Loucy (cell line): ENCODE measurements around the gene IQCH.

Experiments used
- CTCF ChIP-seq: fragments of 200-600 bp; sonication (generic); conservative IDR thresholded peaks from 2 replicates; pipeline ENCODE4 v1.5.1; 2014; ENCODE audit warnings: mild to moderate bottlenecking, antibody characterized with exemption, low read length
- EZH2phosphoT487 ChIP-seq: fragments of 200-600 bp; IDR thresholded peaks from 2 replicates; pipeline ENCODE4 v1.6.1; 2018; ENCODE audit warnings: antibody characterized with exemption, mild to moderate bottlenecking, moderate library complexity, borderline replicate concordance

- TF ChIP-seq EZH2phosphoT487 = no peak
- peak; percentile 84 for TF ChIP-seq CTCF
Observed at GRCh38 chr15:67303490-67304363, 49.1 kb downstream of the IQCH start.
